Liver (tissue), 9 donors: ENCODE data around the gene TM9SF3. TPM values are rescaled to one million over a fixed set of nuclear protein-coding genes. Genes with fewer than 3 reads are reported as not detected.

Experiments used
- DNase-seq: peaks from one replicate; pipeline ENCODE4 v3.0.0-alpha.2; 2017; ENCODE audit warnings: low spot score
- H3K27ac ChIP-seq, 2 donors: one replicate each; pipeline ENCODE4 v1.7.0; 2013; ENCODE audit warnings: inconsistent platforms in 2 of 2, low read length in 2 of 2, control low read depth in 1 of 2, low read depth in 1 of 2, mild to moderate bottlenecking in 1 of 2
- H3K27me3 ChIP-seq, 4 donors: one replicate each; pipeline versions ENCODE4 v1.6.1 to v1.7.0; 2013; ENCODE audit warnings: low read length in 3 of 4, inconsistent platforms in 1 of 4, mild to moderate bottlenecking in 1 of 4, moderate library complexity in 1 of 4; ENCODE audit not compliant: control insufficient read depth in 4 of 4, insufficient read depth in 4 of 4
- H3K36me3 ChIP-seq, 4 donors: one replicate each; pipeline versions ENCODE4 v1.6.1 to v1.7.0; 2013; ENCODE audit warnings: low read length in 3 of 4, mild to moderate bottlenecking in 3 of 4, low read depth in 1 of 4, moderate library complexity in 1 of 4; ENCODE audit not compliant: control insufficient read depth in 4 of 4, insufficient read depth in 3 of 4
- H3K4me1 ChIP-seq, 4 donors: one replicate each; pipeline versions ENCODE4 v1.6.1 to v1.7.0; 2013; ENCODE audit warnings: low read length in 3 of 4, mild to moderate bottlenecking in 3 of 4, moderate library complexity in 1 of 4; ENCODE audit not compliant: control insufficient read depth in 4 of 4, insufficient read depth in 4 of 4
- H3K4me3 ChIP-seq, 3 donors: one replicate each; pipeline versions ENCODE4 v1.6.1 to v1.7.0; 2013; ENCODE audit warnings: low read length in 3 of 3, control low read depth in 1 of 3, low read depth in 1 of 3, mild to moderate bottlenecking in 1 of 3
- H3K9ac ChIP-seq, 2 donors: one replicate each; pipeline ENCODE4 v1.7.0; 2013; ENCODE audit warnings: low read length in 2 of 2, mild to moderate bottlenecking in 2 of 2, moderate library complexity in 2 of 2, control low read depth in 1 of 2, low read depth in 1 of 2
- H3K9me3 ChIP-seq, 4 donors: one replicate each; pipeline versions ENCODE4 v1.6.1 to v1.7.0; 2013; ENCODE audit warnings: low read length in 3 of 4; ENCODE audit not compliant: control insufficient read depth in 4 of 4
- ATF3 ChIP-seq: IDR thresholded peaks from 2 replicates; pipeline ENCODE4 v1.6.1; 2016; ENCODE audit warnings: antibody characterized with exemption
- CTCF ChIP-seq: fragments of 150-350 bp; IDR thresholded peaks from 2 replicates; pipeline ENCODE4 v1.5.1; 2017; ENCODE audit warnings: improper control_type of control experiment, low read depth, low read length; ENCODE audit not compliant: missing input control
- EGR1 ChIP-seq, 2 donors: IDR thresholded peaks; 2 replicates each; pipeline ENCODE4 v1.6.1; 2016 to 2018; ENCODE audit warnings: antibody characterized with exemption in 2 of 2, low read depth in 2 of 2
- FOXA1 ChIP-seq: IDR thresholded peaks from 2 replicates; pipeline ENCODE4 v1.6.1; 2016; ENCODE audit warnings: antibody characterized with exemption
- GABPA ChIP-seq, 2 donors: IDR thresholded peaks in 1 of 2; conservative IDR thresholded peaks in 1 of 2; 2 replicates each; pipeline ENCODE4 v1.6.1; 2016; ENCODE audit warnings: antibody characterized with exemption in 2 of 2, mild to moderate bottlenecking in 1 of 2, moderate library complexity in 1 of 2
- HNF4G ChIP-seq: IDR thresholded peaks from 2 replicates; pipeline ENCODE4 v1.6.1; 2016; ENCODE audit warnings: antibody characterized with exemption
- JUND ChIP-seq, 2 donors: IDR thresholded peaks; 2 replicates each; pipeline ENCODE4 v1.6.1; 2016; ENCODE audit warnings: antibody characterized with exemption in 2 of 2
- NR2F2 ChIP-seq: IDR thresholded peaks from 2 replicates; pipeline ENCODE4 v1.6.1; 2016; ENCODE audit warnings: antibody characterized with exemption
- REST ChIP-seq: IDR thresholded peaks from 2 replicates; pipeline ENCODE4 v1.6.1; 2016; ENCODE audit warnings: antibody characterized with exemption, mild to moderate bottlenecking
- RXRA ChIP-seq, 2 donors: IDR thresholded peaks; 2 replicates each; pipeline ENCODE4 v1.6.1; 2017 to 2018; ENCODE audit warnings: antibody characterized with exemption in 2 of 2, mild to moderate bottlenecking in 1 of 2
- SP1 ChIP-seq: IDR thresholded peaks from 2 replicates; pipeline ENCODE4 v1.6.1; 2018; ENCODE audit warnings: antibody characterized with exemption, mild to moderate bottlenecking
- YY1 ChIP-seq: IDR thresholded peaks from 2 replicates; pipeline ENCODE4 v1.6.1; 2016; ENCODE audit warnings: antibody characterized with exemption, mild to moderate bottlenecking
- ZBTB33 ChIP-seq: IDR thresholded peaks from 2 replicates; pipeline ENCODE4 v1.6.1; 2016; ENCODE audit warnings: antibody characterized with exemption
- WGBS: extraction: QIAGEN DNeasy Blood & Tissue Kit; methylation state at CpG from one replicate; pipeline ENCODE4 v1.1.7; 2013; 5-methylcytosine and 5-hydroxymethylcytosine counted together
- polyA plus RNA-seq, 2 donors: library from polyadenylated mRNA; stranded (reverse) in 1 of 2; unstranded in 1 of 2; fragments of 200-250 nt in 1 of 2; fragments of >200 nt in 1 of 2; fragmentation: Nextera tagmentation in 1 of 2; extraction: Ambion mirVana in 1 of 2; gene quantifications; one replicate each; pipeline versions ENCODE4 v1.2.1 to v1.2.3, GENCODE V29; 2013 to 2015
- total RNA-seq, 2 donors: library from RNA; depleted of rRNA; stranded (reverse); fragments of >200 nt; gene quantifications; one replicate each; pipeline ENCODE4 v1.2.3, GENCODE V29; 2014
- donor health status: healthy.
- donor health status: healthy.
- donor health status: healthy.
- donor health status: healthy.
- donor health status: healthy.

TM9SF3 gene
- total and polyA plus RNA-seq, 4 donors = 20.5 to 115 (median 55.4) TPM

GRCh38 chr10:96632974-96633710 is 46.3 kb upstream of the TM9SF3 start:
- H3K9me3 ChIP-seq = no peaks in the 10 kb centered on the region

More at GRCh38 chr10:96632974-96633710, 46.3 kb upstream of the TM9SF3 start:
- TF ChIP-seq NR2F2 (no peak), GABPA (IDR thresholded peaks at IDR 0.05 in 1 of 2, conservative IDR thresholded peaks at IDR 0.05 in 1 of 2) (no peak), RXRA (IDR thresholded peaks at IDR 0.05) (no peak), YY1 (no peak), CTCF (no peak), ATF3 (no peak), SP1 (no peak), JUND (IDR thresholded peaks at IDR 0.05) (no peak), FOXA1 (no peak), ZBTB33 (no peak), EGR1 (IDR thresholded peaks at IDR 0.05; ENCODE audit: low read depth in 2 of 2) (no peak), HNF4G (no peak), REST (no peak)
- H3K9ac ChIP-seq = no peak overlapping the region
- no peak overlapping the region for H3K27ac ChIP-seq
- no peaks in the 10 kb centered on the region for H3K27me3 ChIP-seq
- peaks cover 2 to 13% (median 5%) of the 10 kb centered on the region in 4 donors for H3K36me3 ChIP-seq
- no peak overlapping the region for H3K4me3 ChIP-seq
- DNase-seq = no peak
- WGBS = 76% methylated on average over 4 of the region's 4 CpGs
- H3K4me1 ChIP-seq = peaks cover 7 to 23% (median 21%) of the 10 kb centered on the region in 4 donors
